ENCODE data around the gene COL25A1. TPM values are rescaled to one million over a fixed set of nuclear protein-coding genes. Genes with fewer than 3 reads are reported as not detected.
A peak's percentile ranks its signal among the peaks of the same experiment; 100 is the strongest.

COL25A1 gene
- total RNA-seq, 1 donor from 2014 or later = 4.0 TPM

DNA sequence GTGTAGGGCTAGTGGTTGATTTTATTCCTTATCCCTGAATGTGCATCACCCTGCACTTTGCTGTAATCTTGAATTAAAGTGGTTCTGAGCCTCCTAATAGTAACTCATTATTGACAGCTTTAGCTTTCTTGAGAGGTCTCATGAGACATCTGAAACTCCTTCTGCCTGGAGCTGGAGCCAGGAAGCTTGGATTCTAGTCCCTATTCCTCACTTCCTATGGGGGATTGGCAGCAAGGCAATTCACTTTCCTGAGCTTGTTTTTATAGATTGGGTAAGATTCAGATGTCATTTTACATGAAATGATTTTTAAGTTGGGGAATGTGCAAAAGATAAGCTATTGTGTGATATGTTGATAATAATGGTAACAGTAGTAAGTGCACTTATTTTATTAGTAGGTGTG, 522.5 kb downstream of the COL25A1 start:
- peak; percentile 20 for DNase-seq (ENCODE audit: low read depth, low spot score)

- DNase-seq (ENCODE audit: low read depth, low spot score) = no peak
Observed at GRCh38 chr4:108777388-108777787, 525.1 kb downstream of the COL25A1 start.

GRCh38 chr4:108775921-108776320, 526.5 kb downstream of the COL25A1 start:
- DNase-seq (ENCODE audit: low read depth, low spot score) = no peak

DNA sequence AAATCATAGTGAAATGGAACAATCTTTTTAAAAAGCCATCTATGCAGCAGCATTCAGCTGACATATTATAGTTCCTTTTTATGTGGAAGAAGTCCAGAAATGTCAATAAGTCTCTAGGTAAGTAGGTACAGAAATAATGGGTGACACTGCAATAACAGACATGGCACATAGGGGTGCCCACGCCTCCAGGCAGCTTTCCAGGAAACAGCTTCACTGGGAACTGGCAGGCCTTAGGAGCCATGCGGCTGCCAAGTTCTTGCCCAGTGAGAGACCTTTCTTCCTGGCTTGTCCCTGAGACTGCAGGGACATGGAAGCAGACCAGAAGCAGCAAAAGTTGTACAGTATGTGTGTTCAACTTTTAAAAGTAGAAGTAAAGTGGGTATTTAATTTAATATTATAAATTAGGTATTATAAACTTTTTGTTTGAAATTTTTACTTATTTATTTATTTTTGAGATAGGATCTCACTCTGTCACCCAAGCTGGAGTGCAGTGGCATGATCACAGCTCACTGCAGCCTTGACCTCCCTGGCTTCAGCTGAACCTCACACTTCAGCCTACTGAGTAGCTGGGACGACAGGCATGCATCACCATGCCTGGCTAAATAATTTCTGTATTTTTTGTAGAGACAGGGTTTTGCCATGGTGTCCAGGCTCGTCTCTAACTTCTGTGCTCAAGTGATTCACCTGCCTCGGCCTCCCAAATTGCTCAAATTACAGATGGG, 527.5 kb downstream of the COL25A1 start:
- DNase-seq (ENCODE audit: low read depth, low spot score) = peak; percentile 15

DNA sequence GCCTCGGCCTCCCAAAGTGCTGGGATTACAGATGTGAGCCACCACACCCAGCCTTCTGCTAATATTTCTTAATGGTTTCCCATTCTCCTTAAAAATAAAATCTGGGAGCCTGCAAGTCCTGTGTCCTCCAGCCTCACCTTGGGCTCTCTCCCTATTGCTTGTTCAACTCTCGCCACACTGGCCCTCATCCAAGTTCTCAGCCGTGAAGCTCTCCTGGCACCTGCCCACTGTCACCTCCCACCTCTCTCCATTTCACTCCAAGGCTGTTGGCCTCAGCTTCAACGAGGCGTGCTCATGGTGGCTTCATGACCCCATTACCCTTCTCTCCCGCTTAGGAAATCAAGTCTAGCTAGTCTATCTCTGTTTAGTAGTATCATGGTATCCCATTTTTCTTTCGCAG, 530.1 kb downstream of the COL25A1 start:
- no peak for DNase-seq (ENCODE audit: low read depth, low spot score)

GRCh38 chr4:108766058-108766457, 536.4 kb downstream of the COL25A1 start:
- DNase-seq (ENCODE audit: low read depth, low spot score) = no peak

DNA sequence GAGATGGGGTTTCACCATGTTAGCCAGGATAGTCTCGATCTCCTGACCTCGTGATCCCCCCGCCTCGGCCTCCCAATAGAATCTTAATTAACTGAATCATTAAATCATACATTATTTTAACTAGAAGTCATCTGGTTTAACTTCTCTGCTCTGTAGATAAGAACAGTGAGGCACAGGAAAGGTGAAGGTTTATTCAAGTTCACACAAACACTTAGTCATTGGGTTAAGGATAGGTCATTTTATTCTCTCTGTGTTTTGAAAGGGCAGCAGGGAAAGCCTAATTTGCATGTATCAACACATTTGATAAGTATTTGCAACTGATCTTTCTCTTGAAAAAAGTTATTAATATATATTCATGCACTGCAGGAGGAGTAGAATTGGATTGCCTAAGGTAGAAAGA, 538.5 kb downstream of the COL25A1 start:
- DNase-seq (ENCODE audit: low read depth, low spot score) = no peak

GRCh38 chr4:108763226-108763593, 539.2 kb downstream of the COL25A1 start:
- no peak for DNase-seq (ENCODE audit: low read depth, low spot score)

DNA sequence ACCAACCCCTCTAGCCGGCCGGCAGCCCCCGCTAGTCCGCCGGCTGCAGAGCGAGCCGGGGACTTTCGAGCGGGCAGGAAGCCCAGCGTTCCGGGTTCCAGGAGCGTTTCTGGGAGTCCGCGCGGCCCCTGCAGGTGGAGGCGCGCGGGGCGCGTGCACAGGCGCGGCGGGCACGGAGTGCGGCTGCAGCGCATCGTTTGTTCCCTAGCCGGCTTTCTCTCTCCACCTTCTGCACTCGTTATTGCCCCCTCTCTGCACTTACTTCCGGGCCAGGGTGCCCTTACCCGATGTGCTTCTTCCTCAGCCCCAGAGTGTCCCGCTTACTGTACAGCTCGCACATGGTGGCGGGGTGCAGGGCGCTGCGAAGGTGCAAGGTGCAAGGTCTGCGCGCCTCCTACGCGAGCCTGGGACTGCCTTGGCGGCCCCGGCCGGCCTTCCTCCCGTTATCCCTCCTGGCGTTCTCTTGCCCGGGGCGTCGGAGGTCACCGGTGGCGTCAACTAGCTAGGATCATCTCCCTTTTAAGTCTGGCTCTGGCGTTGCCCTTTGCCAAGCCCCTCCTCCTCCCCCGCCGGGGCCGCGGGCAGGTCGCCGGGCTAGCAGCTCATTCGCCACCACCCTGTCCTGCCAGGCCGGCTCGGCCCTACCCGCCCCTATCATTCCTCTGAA, 539.8 kb downstream of the COL25A1 start, which contains the start of gene ETNPPL:
TSS of gene ETNPPL (minus strand) at position 495 of the 667 bp plus-strand sequence. CDS start at position 340, 155 bp downstream.
- no peak for DNase-seq (ENCODE audit: low read depth, low spot score)

Other genes with a start within 250 kb of the COL25A1 start
- 12.9 and 14.6 TPM in 2 replicates for gene SEC24B, start 131.2 kb upstream of the COL25A1 start, total RNA-seq